IPS-20b (cell line): ENCODE measurements around the gene RERE.

ENCODE experiments used
- H3K27ac ChIP-seq: one replicate; pipeline ENCODE4 v1.5.1; 2013; ENCODE audit warnings: low read length
- H3K27me3 ChIP-seq: 2 replicates; pipeline ENCODE4 v1.6.1; 2013; ENCODE audit warnings: mild to moderate bottlenecking, low read length, inconsistent platforms; ENCODE audit not compliant: insufficient read depth
- H3K36me3 ChIP-seq: 2 replicates; pipeline ENCODE4 v1.6.1; 2013; ENCODE audit warnings: low read depth, mild to moderate bottlenecking, inconsistent platforms, low read length, moderate library complexity; ENCODE audit not compliant: insufficient read depth
- H3K4me1 ChIP-seq: 2 replicates; pipeline ENCODE4 v1.6.1; 2013; ENCODE audit warnings: mild to moderate bottlenecking, control low read depth, inconsistent platforms, low read length, moderate library complexity; ENCODE audit not compliant: insufficient read depth
- H3K4me3 ChIP-seq: 2 replicates; pipeline ENCODE4 v1.5.1; 2013; ENCODE audit warnings: mild to moderate bottlenecking, low read length, inconsistent platforms
- H3K9ac ChIP-seq: 2 replicates; pipeline ENCODE4 v1.6.1; 2013; ENCODE audit warnings: low read depth, mild to moderate bottlenecking, inconsistent platforms, low read length, moderate library complexity
- H3K9me3 ChIP-seq: 2 replicates; pipeline ENCODE4 v1.6.1; 2013; ENCODE audit warnings: mild to moderate bottlenecking, low read depth, low read length, inconsistent platforms; ENCODE audit not compliant: insufficient read depth

RERE gene

DNA sequence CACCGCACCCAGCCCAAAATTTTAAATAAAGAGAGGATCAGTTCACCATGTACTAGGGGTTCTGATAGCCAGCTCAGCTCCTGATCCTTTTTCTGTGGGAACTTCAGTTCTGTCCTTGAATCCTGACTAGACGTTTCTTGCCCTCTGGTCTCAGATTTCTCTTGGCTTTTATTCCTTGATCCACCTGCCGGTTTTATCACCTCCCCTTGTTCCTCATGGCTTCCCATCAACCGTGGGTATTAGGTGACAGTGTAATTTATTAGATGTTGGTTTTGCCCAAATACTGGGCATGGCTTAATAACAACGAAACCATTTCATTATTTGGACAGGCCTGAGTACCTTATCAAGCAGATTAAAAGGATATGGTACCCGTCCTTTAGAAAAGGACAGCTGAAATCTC is 477.0 kb downstream of the RERE start:
- Histone ChIP-seq H3K9me3 (no peaks in the 10 kb centered on the region), H3K27me3 (no peaks in the 10 kb centered on the region), H3K4me3 (no peak overlapping the region), H3K27ac (no peak overlapping the region), H3K9ac (no peak overlapping the region), H3K4me1 (no peaks in the 10 kb centered on the region), H3K36me3 (no peaks in the 10 kb centered on the region)

DNA sequence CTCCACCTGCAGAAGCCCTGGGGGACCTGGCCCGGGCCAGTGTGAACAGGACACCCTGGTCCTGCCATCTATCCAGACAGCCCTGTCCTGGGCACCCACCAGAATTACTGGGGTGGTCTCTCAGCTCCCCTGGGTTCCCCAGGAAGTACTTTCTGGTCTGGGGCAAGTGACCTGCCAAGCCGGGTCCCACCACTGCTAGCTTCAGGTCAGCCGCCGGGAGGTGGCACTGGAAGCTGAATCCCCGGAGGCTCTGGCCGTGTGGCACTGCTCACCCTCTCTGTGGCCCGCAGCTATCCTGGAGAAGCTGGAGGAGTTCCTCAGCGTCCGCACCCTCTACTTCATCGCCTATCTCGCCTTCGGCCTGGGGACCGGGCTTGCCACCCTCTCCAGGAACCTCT is 478.2 kb downstream of the RERE start:
- no peaks in the 10 kb centered on the region for H3K27me3 ChIP-seq

DNA sequence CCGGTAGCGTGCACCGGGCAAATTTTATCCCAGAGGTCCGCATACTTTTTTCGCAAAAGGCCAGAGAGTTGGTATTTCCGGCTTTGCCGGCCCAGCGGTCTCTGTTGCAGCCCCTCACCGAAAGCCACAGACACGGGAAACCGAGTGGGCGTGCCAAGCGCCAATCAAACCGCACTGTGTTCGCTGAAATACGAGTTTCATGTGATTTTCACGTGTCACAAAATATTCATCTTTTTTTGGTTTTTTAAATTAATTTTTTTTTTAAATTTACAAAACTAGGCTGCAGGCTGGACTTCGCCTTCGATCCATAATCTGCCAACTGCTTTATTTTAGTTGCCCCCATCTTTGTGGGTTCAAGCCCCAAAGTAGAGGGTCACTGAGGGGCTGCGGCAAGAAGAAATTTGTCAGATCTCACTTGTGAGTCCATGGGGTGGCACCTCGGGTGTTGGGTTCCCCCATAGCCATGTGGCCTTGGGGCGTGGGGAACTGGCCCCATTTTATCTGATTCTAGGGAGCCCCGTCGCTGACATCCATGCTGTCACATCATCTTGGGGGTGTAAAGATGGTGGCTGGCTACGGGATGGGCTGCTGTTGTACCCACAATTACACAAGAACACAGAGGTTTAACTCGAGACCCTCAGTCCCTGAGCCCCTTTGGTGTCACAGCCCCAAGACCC is 478.8 kb downstream of the RERE start:
- no peak overlapping the region for H3K27ac ChIP-seq
- no peaks in the 10 kb centered on the region for H3K27me3 ChIP-seq
- no peaks in the 10 kb centered on the region for H3K9me3 ChIP-seq

More for the DNA sequence above, 478.2 kb downstream of the RERE start:
- Histone ChIP-seq H3K36me3 (no peaks in the 10 kb centered on the region), H3K27ac (no peak overlapping the region), H3K4me1 (no peaks in the 10 kb centered on the region), H3K9ac (no peak overlapping the region), H3K4me3 (no peak overlapping the region), H3K9me3 (no peaks in the 10 kb centered on the region)

DNA sequence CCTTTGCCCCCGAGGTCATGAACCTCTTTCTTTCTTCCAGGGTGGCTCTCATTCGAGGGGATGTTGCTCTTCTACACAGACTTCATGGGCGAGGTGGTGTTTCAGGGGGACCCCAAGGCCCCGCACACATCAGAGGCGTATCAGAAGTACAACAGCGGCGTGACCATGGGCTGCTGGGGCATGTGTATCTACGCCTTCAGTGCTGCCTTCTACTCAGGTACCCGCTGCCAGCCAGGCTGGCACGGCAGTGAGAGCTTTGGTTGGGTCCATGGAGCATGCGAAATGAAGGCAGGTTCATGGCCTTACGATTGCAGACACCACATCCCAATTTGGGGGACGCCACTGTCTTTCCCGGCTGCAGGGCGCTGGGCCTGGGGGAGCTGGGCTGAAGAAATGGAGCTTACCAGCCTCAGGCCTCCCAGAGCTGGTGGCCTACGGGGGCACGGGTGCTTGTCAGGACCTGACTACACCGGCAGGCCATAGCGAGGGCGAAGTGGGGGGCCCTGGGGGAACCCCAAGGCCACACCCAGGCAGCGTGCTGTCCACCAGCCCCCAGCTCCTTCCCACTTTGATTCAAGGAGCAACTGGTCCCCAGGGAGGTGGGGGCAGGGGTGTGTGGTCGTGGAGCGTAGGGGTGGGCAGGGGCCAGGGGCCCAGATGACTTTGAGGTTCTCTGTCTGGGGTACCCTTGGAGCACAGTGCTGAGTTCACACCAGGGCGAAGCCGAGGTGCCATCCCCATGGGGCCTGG is 479.5 kb downstream of the RERE start:
- Histone ChIP-seq H3K4me3 (no peak overlapping the region), H3K36me3 (no peaks in the 10 kb centered on the region), H3K4me1 (no peaks in the 10 kb centered on the region), H3K27ac (no peak overlapping the region), H3K9ac (no peak overlapping the region), H3K9me3 (no peaks in the 10 kb centered on the region), H3K27me3 (no peaks in the 10 kb centered on the region)

More for the DNA sequence above, 478.8 kb downstream of the RERE start:
- Histone ChIP-seq H3K9ac (no peak overlapping the region), H3K36me3 (no peaks in the 10 kb centered on the region), H3K4me3 (no peak overlapping the region), H3K4me1 (no peaks in the 10 kb centered on the region)

DNA sequence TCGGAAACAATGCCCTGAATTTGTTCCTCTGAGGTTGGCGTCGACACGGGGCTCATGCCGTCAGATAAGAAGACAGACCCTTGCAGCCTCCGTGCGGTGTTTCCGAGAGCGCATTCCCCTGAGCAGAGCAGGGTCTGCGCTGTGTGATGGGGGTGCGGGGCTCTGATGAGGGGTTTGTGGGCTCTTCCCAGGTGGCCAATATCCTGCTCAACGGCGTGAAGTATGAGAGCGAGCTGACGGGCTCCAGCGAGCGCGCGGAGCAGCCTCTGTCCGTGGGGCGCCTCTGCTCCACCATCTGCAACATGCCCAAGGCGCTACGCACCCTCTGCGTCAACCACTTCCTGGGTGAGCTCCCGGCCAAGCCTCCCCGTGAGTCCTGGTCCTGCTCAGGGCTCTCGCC is 482.2 kb downstream of the RERE start:
- Histone ChIP-seq H3K27ac (no peak overlapping the region), H3K9me3 (no peaks in the 10 kb centered on the region), H3K9ac (no peak overlapping the region), H3K4me3 (no peak overlapping the region), H3K36me3 (no peaks in the 10 kb centered on the region), H3K4me1 (no peaks in the 10 kb centered on the region), H3K27me3 (no peaks in the 10 kb centered on the region)

DNA sequence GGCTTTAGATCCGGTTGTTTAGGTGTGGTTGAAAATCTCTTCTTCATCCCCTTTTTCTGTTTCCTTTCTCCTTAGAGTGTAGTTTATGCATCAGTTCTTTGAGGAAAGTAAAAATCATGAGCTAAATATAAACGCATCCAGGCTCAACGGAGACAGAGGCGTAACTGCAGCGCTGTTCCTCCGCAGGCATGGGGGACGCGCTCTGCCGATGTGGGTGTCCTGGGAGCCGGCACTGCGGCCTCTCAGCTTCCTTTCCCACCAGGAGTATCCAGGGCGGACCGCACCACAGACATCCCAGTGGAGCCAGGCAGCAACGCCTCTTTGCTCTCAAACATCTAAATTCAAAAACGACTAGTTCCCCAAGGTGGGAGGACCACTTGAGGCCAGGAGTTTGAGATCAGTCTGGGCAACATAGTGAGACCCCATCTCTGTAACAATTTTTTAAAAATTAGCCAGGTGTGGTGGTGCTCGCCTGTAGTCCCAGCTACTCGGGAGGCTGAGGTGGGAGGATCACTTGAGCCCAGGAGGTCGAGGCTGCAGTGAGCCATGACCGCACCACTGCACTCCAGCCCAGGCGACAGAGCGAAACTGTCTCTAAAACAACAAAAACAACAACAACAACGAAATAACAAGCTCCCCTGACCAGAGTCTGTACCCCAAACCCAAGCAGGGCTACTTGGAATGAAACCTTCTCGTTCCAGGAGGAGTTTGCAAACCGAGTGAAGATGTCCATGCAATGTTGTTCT is 483.2 kb downstream of the RERE start:
- Histone ChIP-seq H3K36me3 (no peaks in the 10 kb centered on the region), H3K27ac (no peak overlapping the region), H3K9ac (no peak overlapping the region), H3K4me3 (no peak overlapping the region), H3K4me1 (no peaks in the 10 kb centered on the region), H3K9me3 (no peaks in the 10 kb centered on the region), H3K27me3 (no peaks in the 10 kb centered on the region)

DNA sequence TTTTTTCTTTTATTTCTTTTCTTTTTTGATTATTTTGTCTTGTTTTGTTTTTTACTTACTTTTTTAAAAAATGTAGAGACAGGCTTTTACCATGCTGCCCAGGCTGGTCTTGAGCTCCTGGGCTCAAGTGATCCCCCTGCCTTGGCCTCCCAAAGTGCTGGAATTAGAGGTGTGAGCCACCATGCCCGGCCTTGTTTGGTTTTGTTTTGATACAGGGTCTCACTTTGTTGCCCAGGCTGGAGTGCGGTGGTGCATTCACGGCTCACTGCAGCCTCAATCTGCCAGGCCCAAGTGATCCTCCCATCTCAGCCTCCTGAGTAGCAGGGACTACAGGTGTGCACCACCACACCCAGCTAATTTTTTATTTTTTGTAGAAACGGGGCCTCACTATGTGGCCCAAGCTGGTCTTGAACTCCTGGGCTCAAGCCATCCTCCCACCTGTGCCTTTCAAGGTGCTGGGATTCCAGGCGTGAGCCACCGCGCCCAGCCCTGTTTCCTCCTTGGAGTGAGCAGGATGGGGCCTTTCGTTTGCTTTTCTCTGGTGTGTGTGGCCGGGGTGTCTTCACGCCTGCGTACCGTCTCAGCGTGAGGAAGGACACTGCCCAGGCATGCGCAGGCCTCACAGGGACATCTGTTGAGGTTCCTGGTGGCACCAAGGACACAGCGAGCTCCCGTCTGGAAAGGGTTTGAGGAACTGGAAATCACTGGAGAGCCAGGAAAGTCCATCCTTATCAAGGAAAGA is 484.0 kb downstream of the RERE start:
- H3K9ac ChIP-seq = no peak overlapping the region
- no peaks in the 10 kb centered on the region for H3K27me3 ChIP-seq
- H3K36me3 ChIP-seq = no peaks in the 10 kb centered on the region
- H3K9me3 ChIP-seq = no peaks in the 10 kb centered on the region
- H3K4me1 ChIP-seq = no peaks in the 10 kb centered on the region
- no peak overlapping the region for H3K27ac ChIP-seq
- H3K4me3 ChIP-seq = no peak overlapping the region

DNA sequence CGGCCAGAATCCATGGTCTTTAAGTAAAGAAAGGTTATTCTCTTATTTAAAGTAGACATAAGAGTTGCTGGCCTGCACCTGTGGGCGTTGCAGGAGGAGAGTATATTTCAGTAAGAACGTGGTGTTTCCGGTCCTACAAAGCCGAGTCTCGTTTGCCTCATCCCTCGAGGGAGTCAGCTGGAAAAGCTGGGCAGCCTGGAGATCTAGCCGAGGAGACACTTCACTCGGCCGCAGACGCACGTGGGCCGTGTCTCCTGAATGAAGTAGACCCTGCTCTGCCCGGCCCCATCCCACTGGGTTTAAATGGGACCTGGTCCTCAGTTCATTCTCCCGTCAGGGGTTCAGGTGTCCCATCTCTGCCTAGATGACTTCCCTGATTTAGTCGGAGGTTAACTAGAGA is 484.6 kb downstream of the RERE start:
- Histone ChIP-seq H3K9ac (no peak overlapping the region), H3K9me3 (no peaks in the 10 kb centered on the region), H3K27me3 (no peaks in the 10 kb centered on the region), H3K27ac (no peak overlapping the region), H3K4me3 (no peak overlapping the region), H3K4me1 (no peaks in the 10 kb centered on the region), H3K36me3 (no peaks in the 10 kb centered on the region)

DNA sequence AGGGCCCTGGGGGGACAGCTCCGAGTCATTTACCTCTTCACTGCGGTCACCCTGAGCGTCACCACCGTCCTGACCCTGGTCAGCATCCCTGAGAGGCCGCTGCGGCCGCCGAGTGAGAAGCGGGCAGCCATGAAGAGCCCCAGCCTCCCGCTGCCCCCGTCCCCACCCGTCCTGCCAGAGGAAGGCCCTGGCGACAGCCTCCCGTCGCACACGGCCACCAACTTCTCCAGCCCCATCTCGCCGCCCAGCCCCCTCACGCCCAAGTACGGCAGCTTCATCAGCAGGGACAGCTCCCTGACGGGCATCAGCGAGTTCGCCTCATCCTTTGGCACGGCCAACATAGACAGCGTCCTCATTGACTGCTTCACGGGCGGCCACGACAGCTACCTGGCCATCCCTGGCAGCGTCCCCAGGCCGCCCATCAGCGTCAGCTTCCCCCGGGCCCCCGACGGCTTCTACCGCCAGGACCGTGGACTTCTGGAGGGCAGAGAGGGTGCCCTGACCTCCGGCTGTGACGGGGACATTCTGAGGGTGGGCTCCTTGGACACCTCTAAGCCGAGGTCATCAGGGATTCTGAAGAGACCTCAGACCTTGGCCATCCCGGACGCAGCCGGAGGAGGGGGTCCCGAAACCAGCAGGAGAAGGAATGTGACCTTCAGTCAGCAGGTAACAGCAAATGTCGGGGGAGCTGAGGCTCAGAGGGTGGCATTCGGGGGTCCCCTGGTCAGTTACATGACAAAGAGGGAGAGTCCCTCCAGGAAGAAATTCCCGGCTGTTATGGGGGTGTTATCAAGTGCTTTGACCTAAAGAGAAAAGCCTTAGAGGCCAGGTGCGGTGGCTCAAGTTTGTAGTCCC is 486.9 kb downstream of the RERE start:
- Histone ChIP-seq H3K9me3 (no peaks in the 10 kb centered on the region), H3K4me3 (no peak overlapping the region), H3K27me3 (no peaks in the 10 kb centered on the region), H3K4me1 (no peaks in the 10 kb centered on the region), H3K36me3 (no peaks in the 10 kb centered on the region), H3K27ac (no peak overlapping the region), H3K9ac (no peak overlapping the region)

DNA sequence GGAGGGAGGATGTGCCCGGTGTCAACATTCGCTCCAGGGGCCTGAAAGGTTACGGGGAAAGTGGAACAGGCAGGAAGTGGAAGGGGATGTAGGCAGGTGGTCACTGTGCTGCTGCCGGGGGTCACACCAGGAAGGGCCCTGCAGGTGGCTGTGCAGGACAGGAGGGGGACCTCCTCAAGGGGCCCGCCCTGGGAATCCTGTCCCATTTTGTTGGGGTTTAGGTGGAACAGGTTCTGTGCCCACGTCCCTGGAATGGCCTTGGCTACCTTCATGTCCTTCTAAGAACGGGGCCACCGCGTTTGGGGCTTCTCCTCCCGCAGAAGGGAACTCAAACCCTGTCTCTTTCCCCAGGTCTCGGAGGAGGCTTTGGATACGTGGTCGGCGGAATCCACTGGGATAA is 487.6 kb downstream of the RERE start:
- Histone ChIP-seq H3K4me1 (no peaks in the 10 kb centered on the region), H3K27ac (no peak overlapping the region), H3K27me3 (no peaks in the 10 kb centered on the region), H3K36me3 (no peaks in the 10 kb centered on the region), H3K9me3 (no peaks in the 10 kb centered on the region), H3K4me3 (no peak overlapping the region), H3K9ac (no peak overlapping the region)

DNA sequence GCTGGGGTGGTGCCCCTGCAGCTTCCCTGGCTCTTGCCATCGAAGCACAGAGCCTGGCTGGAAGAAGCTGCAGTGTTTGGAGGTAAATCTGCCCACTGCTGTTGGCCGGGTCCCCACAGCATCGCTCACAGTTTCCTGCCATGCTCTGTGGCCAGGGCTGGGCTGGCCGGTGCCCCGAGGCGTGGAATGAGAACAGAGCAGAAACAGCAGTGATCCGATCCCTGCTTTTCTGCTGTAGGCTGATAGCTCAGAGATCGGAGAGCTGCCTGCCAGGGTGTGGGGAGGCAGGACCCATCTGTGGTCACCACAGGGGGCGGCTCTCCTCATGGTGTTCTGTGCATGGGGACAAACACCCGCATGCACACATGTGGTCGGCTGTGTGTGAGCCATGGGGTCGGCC is 488.0 kb downstream of the RERE start:
- no peaks in the 10 kb centered on the region for H3K27me3 ChIP-seq
- H3K9ac ChIP-seq = no peak overlapping the region
- no peaks in the 10 kb centered on the region for H3K4me1 ChIP-seq
- no peak overlapping the region for H3K27ac ChIP-seq
- no peaks in the 10 kb centered on the region for H3K36me3 ChIP-seq
- no peak overlapping the region for H3K4me3 ChIP-seq
- H3K9me3 ChIP-seq = no peaks in the 10 kb centered on the region
